Measurements from ENCODE around the gene PRKG1. TPM values are rescaled to one million over a fixed set of nuclear protein-coding genes. Genes with fewer than 3 reads are reported as not detected.

Gene PRKG1
- total and polyA plus RNA-seq, 2 donors (not counting 1 experiment from before 2014, with no cell fraction given), result not detected

- Histone ChIP-seq H3K4me1 (ENCODE audit: control insufficient read depth in 2 of 2, insufficient read depth in 2 of 2, low read length in 2 of 2) (no peaks in the 10 kb centered on the region), H3K4me2 (replicated peaks; ENCODE audit: low read depth, low read length, poor library complexity, severe bottlenecking) (no peak overlapping the region), H3K27me3 (replicated peaks in 1 of 4; ENCODE audit: control extremely low read depth in 1 of 4, control insufficient read depth in 3 of 4, insufficient read depth in 4 of 4, low read length in 3 of 4) (no peaks in the 10 kb centered on the region), H3K4me3 (ENCODE audit: control extremely low read depth in 1 of 5, extremely low read depth in 1 of 5, insufficient read depth in 1 of 5, low read depth in 2 of 5, low read length in 4 of 5) (no peak overlapping the region), H3K36me3 (replicated peaks in 1 of 2; ENCODE audit: control extremely low read depth in 1 of 2, control insufficient read depth in 1 of 2, extremely low read depth in 1 of 2, insufficient read depth in 2 of 2, low read length in 1 of 2) (no peaks in the 10 kb centered on the region), H3K27ac (ENCODE audit: low read length in 2 of 2) (no peak overlapping the region), H4K20me1 (ENCODE audit: control insufficient read depth, insufficient read depth, low read length, poor library complexity, severe bottlenecking) (no peaks in the 10 kb centered on the region), H3K9ac (ENCODE audit: low read length) (no peak overlapping the region), H2AFZ (ENCODE audit: insufficient read depth, low read depth, low read length, poor library complexity, severe bottlenecking) (no peak overlapping the region), H3K9me3 (ENCODE audit: control extremely low read depth in 1 of 3, control insufficient read depth in 2 of 3, insufficient read depth in 1 of 3, low read length in 2 of 3) (no peaks in the 10 kb centered on the region), H3K79me2 (ENCODE audit: control insufficient read depth, insufficient read depth, low read length) (no peaks in the 10 kb centered on the region)
- ATAC-seq (ENCODE audit: low read depth), result no peak
- peaks cover 15% of the 10 kb centered on the region for H3K27me3 Mint-ChIP-seq
- no peak for DNase-seq
- TF ChIP-seq EZH2 (IDR thresholded peaks at IDR 0.05; ENCODE audit: borderline replicate concordance, insufficient read depth, low read depth, low read length, poor library complexity, severe bottlenecking), result no peak
- no peak for TF ChIP-seq CTCF (IDR thresholded peaks at IDR 0.05)
- no peak overlapping the region for H3K27ac Mint-ChIP-seq
- H3K4me1 Mint-ChIP-seq, result no peaks in the 10 kb centered on the region
- POLR2A ChIA-PET, result no interaction called here
- H3K4me3 Mint-ChIP-seq, result no peak overlapping the region
- WGBS (ENCODE audit: insufficient coverage), result 94% methylated on average over 3 of the region's 3 CpGs
- intact Hi-C loops (cut with micrococcal nuclease), result no loop called here
- no peaks in the 10 kb centered on the region for H3K9me3 Mint-ChIP-seq (ENCODE audit: insufficient read depth)
- CTCF ChIA-PET, result no interaction called here
Observed at GRCh38 chr10:51656503-51656902, 582.2 kb downstream of the PRKG1 start.

DNA sequence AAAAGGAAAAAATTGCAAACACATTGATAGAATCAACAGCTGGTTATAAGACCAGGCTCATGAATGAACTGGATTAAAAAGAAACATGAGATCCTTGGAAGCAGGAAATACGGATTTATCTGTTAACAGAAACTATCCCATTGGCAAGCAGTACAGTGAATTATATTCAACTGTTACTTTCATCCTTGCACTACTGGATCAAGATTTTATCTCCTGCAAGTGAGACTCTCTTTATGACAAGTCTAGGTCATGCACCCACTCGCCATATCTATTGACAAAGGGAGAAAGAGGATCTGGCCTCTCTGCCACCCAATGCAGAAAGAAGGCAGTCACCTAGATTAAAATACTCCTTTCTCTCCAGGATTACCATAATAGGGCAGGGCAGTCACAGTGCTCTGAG lies 583.7 kb downstream of the PRKG1 start:
- no peak for DNase-seq
- no peaks in the 10 kb centered on the region for H3K36me3 ChIP-seq (replicated peaks in 1 of 2; ENCODE audit: control extremely low read depth in 1 of 2, control insufficient read depth in 1 of 2, extremely low read depth in 1 of 2, insufficient read depth in 2 of 2, low read length in 1 of 2)
- no peak overlapping the region for H3K9ac ChIP-seq (ENCODE audit: low read length)
- H3K9me3 ChIP-seq (ENCODE audit: control extremely low read depth in 1 of 3, control insufficient read depth in 2 of 3, insufficient read depth in 1 of 3, low read length in 2 of 3), result no peaks in the 10 kb centered on the region
- no peak overlapping the region for H3K4me3 ChIP-seq (ENCODE audit: control extremely low read depth in 1 of 5, extremely low read depth in 1 of 5, insufficient read depth in 1 of 5, low read depth in 2 of 5, low read length in 4 of 5)
- no peaks in the 10 kb centered on the region for H3K27me3 ChIP-seq (replicated peaks in 1 of 4; ENCODE audit: control extremely low read depth in 1 of 4, control insufficient read depth in 3 of 4, insufficient read depth in 4 of 4, low read length in 3 of 4)
- no CpG with 5 or more reads among the region's 2 CpGs for WGBS (ENCODE audit: insufficient coverage)
- H3K4me1 ChIP-seq (ENCODE audit: control insufficient read depth in 2 of 2, insufficient read depth in 2 of 2, low read length in 2 of 2), result no peaks in the 10 kb centered on the region
- ATAC-seq (ENCODE audit: low read depth), result no peak
- Mint-ChIP-seq H3K4me1 (no peaks in the 10 kb centered on the region), H3K4me3 (no peak overlapping the region), H3K27ac (no peak overlapping the region), H3K27me3 (peaks cover 15% of the 10 kb centered on the region), H3K9me3 (ENCODE audit: insufficient read depth) (no peaks in the 10 kb centered on the region)
- intact Hi-C loops (cut with micrococcal nuclease), result no loop called here
- no peak overlapping the region for H3K4me2 ChIP-seq (replicated peaks; ENCODE audit: low read depth, low read length, poor library complexity, severe bottlenecking)
- ChIA-PET POLR2A (no interaction called here), CTCF (no interaction called here)
- no peaks in the 10 kb centered on the region for H3K79me2 ChIP-seq (ENCODE audit: control insufficient read depth, insufficient read depth, low read length)
- H3K27ac ChIP-seq (ENCODE audit: low read length in 2 of 2), result no peak overlapping the region
- no peak for TF ChIP-seq EZH2 (IDR thresholded peaks at IDR 0.05; ENCODE audit: borderline replicate concordance, insufficient read depth, low read depth, low read length, poor library complexity, severe bottlenecking)
- TF ChIP-seq CTCF (IDR thresholded peaks at IDR 0.05), result no peak
- no peak overlapping the region for H2AFZ ChIP-seq (ENCODE audit: insufficient read depth, low read depth, low read length, poor library complexity, severe bottlenecking)
- H4K20me1 ChIP-seq (ENCODE audit: control insufficient read depth, insufficient read depth, low read length, poor library complexity, severe bottlenecking), result no peaks in the 10 kb centered on the region

Data from B cell (primary cell).